B cell (primary cell): ENCODE data around the gene OR51S1. TPM values are rescaled to one million over a fixed set of nuclear protein-coding genes. Genes with fewer than 3 reads are reported as not detected.
"Not testable (repeated sequence)": the region's sequence is repeated elsewhere in the genome, so short reads cannot be mapped to it uniquely, and the experiment has no call there.

Experiments
- ATAC-seq: fragments of 200-7000 bp; cut with Tn5 transposase; one replicate; pipeline ENCODE4 v1.10.0; 2021; ENCODE audit warnings: low read depth, mild to moderate bottlenecking, moderate number of reproducible peaks, moderate library complexity
- CTCF ChIA-PET: fragments of 350-600 bp; sonication (Branson Sonifier 250); formaldehyde crosslinking; loops from one replicate; lab custom pipeline; 2021; ENCODE audit warnings: antibody characterized with exemption, inconsistent platforms; lab: Charles Lee
- POLR2A ChIA-PET: fragments of 350-600 bp; sonication (Branson Sonifier 250); formaldehyde crosslinking; loops from one replicate; lab custom pipeline; 2021; ENCODE audit warnings: antibody characterized with exemption; lab: Charles Lee
- DNase-seq: peaks from one replicate; pipeline ENCODE4 v3.0.0; 2013
- H2AFZ ChIP-seq: 2 replicates; pipeline ENCODE4 v1.6.1; 2012; ENCODE audit warnings: mild to moderate bottlenecking, low read depth, low read length; ENCODE audit not compliant: insufficient read depth, poor library complexity, severe bottlenecking
- H3K27ac ChIP-seq, 2 donors: 1 replicate in 1 of 2; 2 replicates in 1 of 2; pipeline ENCODE4 v1.5.1; 2012 to 2013; ENCODE audit warnings: low read length in 2 of 2, mild to moderate bottlenecking in 2 of 2, moderate library complexity in 1 of 2
- H3K27me3 ChIP-seq, 4 experiments: fragments of 200-600 bp in 1 of 4; sonication (generic) in 1 of 4; replicated peaks in 1 of 4; 1 replicate in 2 of 4; 2 replicates in 2 of 4; pipeline versions ENCODE4 v1.6.1 to v1.7.0; 2013 to 2016; ENCODE audit warnings: low read length in 3 of 4, mild to moderate bottlenecking in 2 of 4, mixed read lengths in 1 of 4, moderate library complexity in 1 of 4; ENCODE audit not compliant: insufficient read depth in 4 of 4, control insufficient read depth in 3 of 4; ENCODE audit errors: control extremely low read depth in 1 of 4
- H3K36me3 ChIP-seq, 2 experiments: replicated peaks in 1 of 2; 1 replicate in 1 of 2; 2 replicates in 1 of 2; pipeline versions ENCODE4 v1.6.1 to v1.7.1; 2013; ENCODE audit warnings: low read length in 1 of 2; ENCODE audit not compliant: insufficient read depth in 2 of 2, control insufficient read depth in 1 of 2; ENCODE audit errors: control extremely low read depth in 1 of 2, extremely low read depth in 1 of 2
- H3K4me1 ChIP-seq, 2 donors: fragments of 200-600 bp in 1 of 2; sonication (generic) in 1 of 2; 1 replicate in 1 of 2; 2 replicates in 1 of 2; pipeline versions ENCODE4 v1.5.1 to v1.6.1; 2013 to 2017; ENCODE audit warnings: low read length in 2 of 2; ENCODE audit not compliant: control insufficient read depth in 2 of 2, insufficient read depth in 2 of 2
- H3K4me2 ChIP-seq: replicated peaks from 2 replicates; pipeline ENCODE3; 2012; ENCODE audit warnings: mild to moderate bottlenecking, low read depth, low read length; ENCODE audit not compliant: poor library complexity, severe bottlenecking
- H3K4me3 ChIP-seq, 5 experiments: fragments of 200-600 bp in 1 of 5; sonication (generic) in 1 of 5; 1 replicate in 3 of 5; 2 replicates in 2 of 5; pipeline versions ENCODE4 v1.5.1 to v1.7.0; 2011 to 2016; ENCODE audit warnings: low read length in 4 of 5, mild to moderate bottlenecking in 4 of 5, low read depth in 2 of 5, control low read depth in 1 of 5, moderate library complexity in 1 of 5; ENCODE audit not compliant: insufficient read depth in 1 of 5; ENCODE audit errors: control extremely low read depth in 1 of 5, extremely low read depth in 1 of 5
- H3K79me2 ChIP-seq: fragments of 200-600 bp; sonication (generic); one replicate; pipeline ENCODE4 v1.6.0; 2016; ENCODE audit warnings: low read length; ENCODE audit not compliant: control insufficient read depth, insufficient read depth
- H3K9ac ChIP-seq: fragments of 200-600 bp; sonication (generic); 2 replicates; pipeline ENCODE4 v1.6.1; 2017; ENCODE audit warnings: mild to moderate bottlenecking, low read length, moderate library complexity
- H3K9me3 ChIP-seq, 3 donors: one replicate each; pipeline versions ENCODE4 v1.6.1 to v1.7.1; 2013; ENCODE audit warnings: low read length in 2 of 3; ENCODE audit not compliant: control insufficient read depth in 2 of 3, insufficient read depth in 1 of 3; ENCODE audit errors: control extremely low read depth in 1 of 3
- H4K20me1 ChIP-seq: 2 replicates; pipeline ENCODE4 v1.6.0; 2012; ENCODE audit warnings: mild to moderate bottlenecking, low read length; ENCODE audit not compliant: insufficient read depth, control insufficient read depth, poor library complexity, severe bottlenecking
- H3K27ac Mint-ChIP-seq: one replicate; pipeline ENCODE4 v1.8.0; 2021; ENCODE audit warnings: mixed read lengths
- H3K27me3 Mint-ChIP-seq: one replicate; pipeline ENCODE4 v1.8.0; 2021; ENCODE audit warnings: mixed read lengths
- H3K4me1 Mint-ChIP-seq: one replicate; pipeline ENCODE4 v1.8.0; 2021; ENCODE audit warnings: mixed read lengths
- H3K4me3 Mint-ChIP-seq: one replicate; pipeline ENCODE4 v1.8.0; 2021; ENCODE audit warnings: mixed read lengths
- H3K9me3 Mint-ChIP-seq: one replicate; pipeline ENCODE4 v1.8.0; 2022; ENCODE audit warnings: mixed read lengths; ENCODE audit not compliant: insufficient read depth
- EZH2 ChIP-seq: IDR thresholded peaks from 2 replicates; pipeline ENCODE4 v1.6.1; 2012; ENCODE audit warnings: borderline replicate concordance, low read depth, mild to moderate bottlenecking, moderate library complexity, low read length; ENCODE audit not compliant: insufficient read depth, poor library complexity, severe bottlenecking
- WGBS: methylation state at CpG from one replicate; pipeline ENCODE4 v1.1.5; 2013; ENCODE audit warnings: missing lambda C conversion rate; ENCODE audit not compliant: insufficient coverage; 5-methylcytosine and 5-hydroxymethylcytosine counted together
- intact Hi-C: fragments of 100-400 bp; cut with micrococcal nuclease; formaldehyde crosslinking; loops from one replicate; pipeline ENCODE4 v1.10.0; 2022
- polyA plus RNA-seq: library from polyadenylated mRNA; depleted of rRNA; stranded (reverse); fragments of >200 nt; gene quantifications from 2 replicates; pipeline ENCODE4 v1.2.3, GENCODE V29; 2012
- total RNA-seq, 2 donors: library from RNA; stranded (reverse); fragments of 120-200 nt in 1 of 2; gene quantifications; 1 replicate in 1 of 2; 2 replicates in 1 of 2; pipeline versions ENCODE4 v1.2.3 to v1.2.4, GENCODE V29; 2013 to 2022
- TF ChIP-seq, protein P1 (sequence below): fragments of 200-600 bp; IDR thresholded peaks from one replicate; pipeline ENCODE4 v1.8.0; 2022; ENCODE audit warnings: antibody characterized with exemption, mild to moderate bottlenecking

OR51S1 gene
- total and polyA plus RNA-seq, 2 donors (not counting 1 experiment from before 2014, with no cell fraction given), result not detected

DNA sequence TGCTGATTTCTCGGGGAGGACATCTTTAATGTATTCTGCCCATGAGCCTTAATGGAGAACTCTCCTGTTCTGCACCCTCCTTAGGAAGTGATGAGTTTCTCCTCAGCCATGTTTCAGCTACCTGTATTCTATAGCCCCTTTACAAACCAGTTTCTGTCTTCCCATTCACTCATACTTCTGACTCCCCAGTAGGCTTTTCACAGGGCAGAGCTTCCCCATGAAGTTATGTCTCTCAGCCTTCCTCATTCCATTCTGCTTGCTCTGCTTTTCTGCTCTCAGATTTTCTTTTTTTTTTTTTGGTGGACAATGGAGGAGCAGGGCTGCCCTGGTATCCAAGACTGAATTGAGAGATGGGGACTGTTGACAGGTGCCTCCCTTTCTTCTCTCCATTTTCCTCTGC, 40.5 kb downstream of the OR51S1 start:
- no peak overlapping the region for H3K4me2 ChIP-seq
- intact Hi-C loops, result no loop called here
- H3K4me3 Mint-ChIP-seq, result no peak overlapping the region
- no peak overlapping the region for H3K9ac ChIP-seq
- DNase-seq (no peak), ATAC-seq (no peak)
- no peak overlapping the region for H3K27ac ChIP-seq
- no peaks in the 10 kb centered on the region for H3K4me1 ChIP-seq
- H3K27ac Mint-ChIP-seq, result no peak overlapping the region
- 100% methylated on average over 1 of the region's 1 CpG for WGBS
- ChIA-PET CTCF (no interaction called here), POLR2A (no interaction called here)
- H3K4me3 ChIP-seq, result no peak overlapping the region
- no peaks in the 10 kb centered on the region for H3K36me3 ChIP-seq
- no peaks in the 10 kb centered on the region for H3K9me3 ChIP-seq
- H3K27me3 Mint-ChIP-seq, result peaks cover 5% of the 10 kb centered on the region
- H4K20me1 ChIP-seq, result no peaks in the 10 kb centered on the region
- TF ChIP-seq, protein P1, sequence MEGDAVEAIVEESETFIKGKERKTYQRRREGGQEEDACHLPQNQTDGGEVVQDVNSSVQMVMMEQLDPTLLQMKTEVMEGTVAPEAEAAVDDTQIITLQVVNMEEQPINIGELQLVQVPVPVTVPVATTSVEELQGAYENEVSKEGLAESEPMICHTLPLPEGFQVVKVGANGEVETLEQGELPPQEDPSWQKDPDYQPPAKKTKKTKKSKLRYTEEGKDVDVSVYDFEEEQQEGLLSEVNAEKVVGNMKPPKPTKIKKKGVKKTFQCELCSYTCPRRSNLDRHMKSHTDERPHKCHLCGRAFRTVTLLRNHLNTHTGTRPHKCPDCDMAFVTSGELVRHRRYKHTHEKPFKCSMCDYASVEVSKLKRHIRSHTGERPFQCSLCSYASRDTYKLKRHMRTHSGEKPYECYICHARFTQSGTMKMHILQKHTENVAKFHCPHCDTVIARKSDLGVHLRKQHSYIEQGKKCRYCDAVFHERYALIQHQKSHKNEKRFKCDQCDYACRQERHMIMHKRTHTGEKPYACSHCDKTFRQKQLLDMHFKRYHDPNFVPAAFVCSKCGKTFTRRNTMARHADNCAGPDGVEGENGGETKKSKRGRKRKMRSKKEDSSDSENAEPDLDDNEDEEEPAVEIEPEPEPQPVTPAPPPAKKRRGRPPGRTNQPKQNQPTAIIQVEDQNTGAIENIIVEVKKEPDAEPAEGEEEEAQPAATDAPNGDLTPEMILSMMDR, result no peak
- no peak overlapping the region for H2AFZ ChIP-seq
- H3K79me2 ChIP-seq, result no peaks in the 10 kb centered on the region
- H3K27me3 ChIP-seq, result no peaks in the 10 kb centered on the region
- H3K4me1 Mint-ChIP-seq, result no peaks in the 10 kb centered on the region
- H3K9me3 Mint-ChIP-seq, result peaks cover 2% of the 10 kb centered on the region

GRCh38 chr11:4804280-4804679, 44.7 kb downstream of the OR51S1 start, which contains the start of gene OR52R1:
Gene OR52R1 (minus strand): TSS chr11:4804380. CDS start chr11:4804380, 0 bp downstream.
- TF ChIP-seq, protein P1, result no peak
- TF ChIP-seq EZH2, result no peak
- no peaks in the 10 kb centered on the region for H3K79me2 ChIP-seq
- no peaks in the 10 kb centered on the region for H3K9me3 ChIP-seq
- ATAC-seq (no peak), DNase-seq (no peak)
- WGBS, result 100% methylated on average over 1 of the region's 3 CpGs
- peaks cover 3% of the 10 kb centered on the region for H3K27me3 Mint-ChIP-seq
- no peak within 1 kb of the TSS for H3K4me3 ChIP-seq
- H3K27me3 ChIP-seq, result no peaks in the 10 kb centered on the region
- no peak within 1 kb of the TSS for H3K9ac ChIP-seq
- no peak within 1 kb of the TSS for H3K4me2 ChIP-seq
- H3K4me1 Mint-ChIP-seq, result no peaks in the 10 kb centered on the region
- H3K4me3 Mint-ChIP-seq, result no peak within 1 kb of the TSS
- ChIA-PET POLR2A (no interaction called here), CTCF (no interaction called here)
- no peak within 1 kb of the TSS for H3K27ac Mint-ChIP-seq
- intact Hi-C loops, result no loop called here
- no peaks in the 10 kb centered on the region for H3K4me1 ChIP-seq
- no peak within 1 kb of the TSS for H3K27ac ChIP-seq
- H3K36me3 ChIP-seq, result no peaks in the 10 kb centered on the region
- H4K20me1 ChIP-seq, result no peaks in the 10 kb centered on the region
- peaks cover 2% of the 10 kb centered on the region for H3K9me3 Mint-ChIP-seq
- H2AFZ ChIP-seq, result no peak within 1 kb of the TSS

DNA sequence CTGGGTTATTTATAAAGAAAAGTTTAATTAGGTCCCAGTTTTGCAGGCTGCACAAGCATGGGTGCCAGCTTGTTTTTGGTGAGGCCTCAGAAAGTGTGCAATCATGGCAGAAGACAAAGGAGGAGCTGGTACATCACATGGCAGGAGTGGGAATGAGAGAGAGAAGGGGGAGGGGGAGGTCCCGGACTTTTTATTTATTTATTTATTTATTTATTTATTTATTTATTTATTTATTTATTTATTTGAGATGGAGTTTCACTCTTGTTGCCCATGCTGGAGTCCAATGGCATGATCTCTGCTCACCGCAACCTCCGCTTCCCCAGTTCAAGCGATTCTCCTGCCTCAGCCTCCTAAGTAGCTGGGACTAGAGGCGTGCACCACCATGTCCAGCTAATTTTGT, 47.7 kb downstream of the OR51S1 start:
- H4K20me1 ChIP-seq, H3K4me3 ChIP-seq, H3K9me3 ChIP-seq, H3K9me3 Mint-ChIP-seq, H3K27ac Mint-ChIP-seq, intact Hi-C loops, ATAC-seq, H3K79me2 ChIP-seq, H3K27me3 ChIP-seq, CTCF ChIA-PET, H3K4me3 Mint-ChIP-seq, H3K27ac ChIP-seq, H3K4me2 ChIP-seq, H3K4me1 Mint-ChIP-seq, H3K9ac ChIP-seq, H3K4me1 ChIP-seq, POLR2A ChIA-PET, DNase-seq, H2AFZ ChIP-seq, H3K27me3 Mint-ChIP-seq, H3K36me3 ChIP-seq: not testable (repeated sequence)
- WGBS, result 100% methylated on average over 4 of the region's 5 CpGs
